GM19043 (cell line): Measurements from ENCODE around the gene TSPAN33.
"Not testable (repeated sequence)": the region's sequence is repeated elsewhere in the genome, so short reads cannot be mapped to it uniquely, and the experiment has no call there.

Source experiments
- ATAC-seq: cut with Tn5 transposase; IDR thresholded peaks from one replicate; pipeline ENCODE4 v1.9.1; 2021; ENCODE audit warnings: low read depth; ENCODE audit not compliant: unreplicated experiment

TSPAN33 gene, protein sequence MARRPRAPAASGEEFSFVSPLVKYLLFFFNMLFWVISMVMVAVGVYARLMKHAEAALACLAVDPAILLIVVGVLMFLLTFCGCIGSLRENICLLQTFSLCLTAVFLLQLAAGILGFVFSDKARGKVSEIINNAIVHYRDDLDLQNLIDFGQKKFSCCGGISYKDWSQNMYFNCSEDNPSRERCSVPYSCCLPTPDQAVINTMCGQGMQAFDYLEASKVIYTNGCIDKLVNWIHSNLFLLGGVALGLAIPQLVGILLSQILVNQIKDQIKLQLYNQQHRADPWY

DNA sequence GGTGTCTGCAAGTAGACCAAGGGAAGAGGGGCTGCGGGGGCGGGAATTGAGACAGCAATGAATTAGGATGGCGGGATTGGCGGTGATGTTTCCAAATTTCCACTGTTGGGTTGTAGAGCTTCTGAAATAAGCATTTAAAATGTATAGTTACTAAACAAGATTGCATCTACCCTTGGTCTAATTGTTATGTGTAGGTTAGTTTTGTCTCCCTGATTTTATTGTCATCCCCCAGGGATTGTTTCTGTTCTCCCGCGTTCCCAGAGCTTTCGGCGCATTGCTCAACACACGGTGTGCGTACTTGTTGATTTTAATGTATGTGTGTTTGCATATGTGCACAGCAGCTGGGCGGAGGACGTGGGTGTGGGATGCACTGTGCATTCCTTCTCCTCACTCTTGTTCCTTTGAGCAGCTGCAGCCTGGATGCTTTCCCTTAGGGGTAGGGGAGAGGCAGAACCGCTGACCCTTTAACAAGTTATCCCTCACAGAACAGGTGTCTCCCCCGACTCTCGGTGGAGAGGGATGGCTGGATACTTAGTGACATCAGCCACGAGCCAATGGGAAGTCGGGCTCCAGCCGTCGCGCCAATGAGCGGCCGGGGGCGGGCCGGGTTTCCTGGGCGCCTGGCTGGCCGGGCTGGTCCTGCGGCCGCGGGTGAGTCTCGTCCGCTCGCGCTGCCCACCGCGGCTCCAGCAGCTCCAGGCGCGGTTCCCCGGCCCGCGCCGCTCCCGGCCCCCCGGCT lies at the start of gene TSPAN33:
TSS of gene TSPAN33 (plus strand) at position 613 of the 739 bp plus-strand sequence. CDS start 274 bp downstream, outside the sequence.
- ATAC-seq: peak; percentile 62

DNA sequence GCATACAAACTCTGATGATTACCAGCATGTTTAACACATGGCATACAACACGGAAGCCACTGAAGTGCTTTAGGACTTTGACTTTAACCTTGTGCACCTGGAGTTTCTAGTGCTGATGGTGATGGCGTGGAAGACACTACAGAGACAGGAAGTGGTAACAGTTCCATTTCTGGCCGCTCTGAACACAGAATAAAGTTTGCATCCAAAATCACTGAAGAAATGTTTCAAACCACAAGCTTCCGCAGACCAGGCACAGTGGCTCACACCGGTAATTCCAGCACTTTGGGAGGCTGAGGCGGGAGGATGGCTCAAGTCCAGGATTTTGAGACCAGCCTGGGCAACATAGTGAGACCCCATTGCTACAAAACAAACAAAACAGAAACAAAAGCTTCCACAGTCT lies 49.2 kb upstream of the TSPAN33 start:
- ATAC-seq: peak; percentile 78

DNA sequence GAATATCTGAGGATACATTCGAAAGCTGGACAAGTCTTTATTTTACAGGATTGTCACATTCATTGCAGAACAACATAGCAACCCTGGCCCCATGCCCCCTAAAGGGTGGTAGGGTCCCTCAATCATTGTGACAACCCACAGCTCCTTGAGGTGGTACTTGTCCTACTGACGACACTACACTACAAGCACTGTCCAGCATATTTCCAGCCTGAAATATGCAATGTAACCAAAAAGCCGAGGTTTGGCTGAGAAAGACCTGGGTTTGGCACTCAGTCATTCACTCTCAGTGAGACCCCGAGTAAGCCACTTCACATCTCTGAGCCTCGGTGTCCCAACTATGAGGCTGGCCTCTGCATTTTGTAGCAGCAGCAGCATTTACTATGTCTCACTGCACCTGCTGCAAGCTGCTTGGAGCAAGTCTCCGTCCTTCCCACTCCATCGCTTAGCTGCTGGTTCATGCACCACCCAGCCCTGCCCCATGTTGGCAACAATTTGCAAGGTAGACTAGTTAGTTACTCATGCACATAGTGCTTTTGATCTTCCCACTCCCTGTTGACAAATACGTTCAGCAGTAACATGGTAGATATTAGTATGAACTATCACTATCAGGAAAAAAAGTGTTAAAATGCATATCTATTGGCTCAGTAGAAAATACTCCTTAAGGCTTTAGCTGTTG lies 46.0 kb upstream of the TSPAN33 start:
- no peak for ATAC-seq

DNA sequence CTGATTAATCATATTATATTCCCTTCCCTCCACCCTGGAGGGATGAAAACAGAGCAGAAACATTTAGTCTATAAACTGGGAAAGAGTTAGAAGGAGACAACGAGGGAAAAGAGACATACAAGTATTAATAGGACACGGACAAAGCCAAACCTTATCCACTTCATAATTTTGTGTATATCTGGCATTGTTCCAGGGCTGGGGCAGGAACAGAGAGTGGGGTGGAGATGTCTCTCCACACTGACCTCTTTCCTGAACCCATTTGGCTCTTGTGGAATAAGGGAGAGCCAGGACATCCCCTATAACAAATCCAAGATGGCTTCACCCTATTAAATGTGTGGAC lies 43.7 kb upstream of the TSPAN33 start:
- ATAC-seq: no peak

DNA sequence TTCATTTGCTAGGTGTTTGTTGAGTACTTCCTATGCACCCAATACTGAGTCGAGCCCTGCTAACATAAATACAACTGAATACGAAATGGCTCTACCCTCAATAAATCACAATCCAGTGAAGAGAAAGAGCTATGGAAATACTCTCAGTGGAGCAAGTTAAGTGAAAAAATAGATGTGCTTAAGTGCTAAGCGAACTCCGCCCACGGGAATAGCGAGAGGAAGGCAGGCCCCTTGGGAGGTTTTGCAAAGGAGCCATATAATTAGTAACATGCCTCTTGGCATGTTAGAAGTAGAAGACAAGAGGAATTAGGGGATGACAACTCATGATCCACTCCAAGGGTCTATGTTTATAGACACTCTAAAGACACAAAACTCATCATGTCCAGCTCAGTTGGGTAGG lies 42.8 kb upstream of the TSPAN33 start:
- no peak for ATAC-seq

DNA sequence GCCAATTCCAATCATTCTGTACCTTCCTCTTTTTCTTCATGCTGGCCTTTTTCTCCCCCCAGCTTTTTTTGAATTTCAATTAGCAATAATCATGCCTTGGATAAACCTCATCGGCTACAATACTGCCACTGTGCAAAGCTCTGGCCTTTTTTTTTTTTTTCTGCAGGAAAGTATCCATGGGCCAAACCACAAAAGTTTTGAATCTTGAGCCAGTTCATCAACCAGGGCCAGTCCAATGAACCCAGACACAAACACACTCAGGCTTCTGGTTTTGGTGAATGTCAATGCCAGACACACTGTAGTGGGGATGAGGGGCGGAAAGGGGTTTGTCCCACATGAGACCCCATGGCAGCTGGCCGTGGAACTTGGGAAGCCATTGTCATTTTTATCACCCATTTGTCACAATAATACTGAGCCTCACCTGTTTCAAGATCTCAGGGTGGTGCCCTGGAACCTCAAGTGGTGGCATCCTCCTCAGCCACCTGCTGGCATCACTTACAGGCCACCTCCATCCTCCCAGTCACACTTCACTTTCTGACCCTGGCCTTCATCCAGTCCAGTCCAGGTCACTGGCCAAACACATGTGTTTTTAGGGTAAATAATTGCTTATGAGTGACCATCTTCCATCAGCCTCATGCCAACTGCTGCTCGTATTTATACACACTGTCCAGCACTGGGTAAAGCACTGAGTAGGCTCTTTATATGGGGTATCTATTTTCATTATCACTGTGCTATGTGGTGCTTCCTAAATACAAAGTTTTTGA lies 40.8 kb upstream of the TSPAN33 start:
- no peak for ATAC-seq

DNA sequence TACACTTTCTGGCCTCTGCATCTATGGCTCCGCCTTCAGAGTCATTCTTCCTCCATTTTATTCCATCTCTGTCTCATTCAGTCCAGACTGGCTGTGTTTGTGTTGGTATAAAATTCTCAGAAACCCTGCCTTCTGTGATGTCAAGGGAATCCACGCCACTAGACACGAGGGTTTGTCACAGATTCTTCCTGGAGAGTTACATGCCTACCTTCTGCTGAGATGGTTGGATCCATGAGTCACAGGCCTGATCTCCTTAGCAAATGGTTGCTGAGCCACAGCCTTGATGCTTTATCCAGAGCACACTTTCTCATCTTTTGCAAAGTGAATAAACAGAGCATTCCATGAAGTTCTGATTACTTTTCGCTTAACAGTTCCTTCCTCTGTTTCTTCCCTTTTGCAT lies 35.9 kb upstream of the TSPAN33 start:
- no peak for ATAC-seq

DNA sequence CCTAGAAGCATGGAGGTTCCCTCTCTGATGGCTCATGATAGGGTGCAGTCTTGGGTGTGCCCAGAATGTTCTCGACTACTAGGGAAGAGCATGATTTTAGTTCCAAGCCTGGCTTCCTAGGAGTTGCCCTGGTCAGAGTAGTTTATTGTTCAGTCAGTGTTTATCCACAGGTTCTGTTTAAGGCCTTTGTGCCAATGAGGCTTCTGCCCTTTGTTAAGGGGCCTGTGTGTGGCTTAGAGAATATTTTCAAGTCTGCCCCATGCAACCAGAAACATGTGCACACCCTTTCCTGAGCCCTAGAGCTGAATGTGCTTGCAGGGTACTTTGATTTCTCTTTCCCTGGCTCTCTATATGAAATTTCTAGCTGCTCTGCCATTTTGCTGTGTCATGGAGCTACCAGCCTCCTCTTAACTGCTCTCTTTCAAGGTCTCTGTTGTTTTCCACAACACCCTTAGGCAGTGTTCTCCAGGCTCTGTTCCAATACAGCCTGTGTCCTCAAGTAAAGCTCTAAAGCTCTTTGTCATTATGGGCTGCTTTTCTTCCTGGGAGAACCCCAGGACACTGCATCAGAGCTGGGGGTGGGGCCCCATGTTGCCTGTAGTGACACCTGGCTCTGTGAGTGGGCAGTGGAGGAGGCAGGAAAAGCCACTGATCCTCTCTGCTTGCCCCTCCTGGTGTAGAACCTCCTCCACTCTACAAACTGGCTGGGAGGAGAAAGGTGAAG lies 34.1 kb upstream of the TSPAN33 start:
- no peak for ATAC-seq

DNA sequence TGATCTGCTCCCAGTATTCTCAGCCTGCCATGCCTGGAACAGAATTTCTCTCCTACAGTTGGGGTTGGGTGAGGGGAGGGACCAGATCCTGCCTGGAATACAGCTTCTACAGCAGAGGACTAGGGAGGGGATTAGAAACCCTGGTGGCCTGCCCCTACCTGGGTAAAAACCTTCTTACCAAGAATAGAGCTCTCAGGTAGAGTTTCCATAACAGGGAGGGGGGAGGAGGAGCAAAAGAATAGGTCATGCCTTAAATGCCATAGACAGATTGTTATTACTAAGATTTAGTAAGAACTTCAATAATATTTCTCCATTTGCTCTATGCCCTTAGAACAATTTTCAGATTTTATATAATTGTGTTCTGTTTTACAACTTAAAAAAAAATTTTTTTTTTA lies 33.5 kb upstream of the TSPAN33 start:
- no peak for ATAC-seq

DNA sequence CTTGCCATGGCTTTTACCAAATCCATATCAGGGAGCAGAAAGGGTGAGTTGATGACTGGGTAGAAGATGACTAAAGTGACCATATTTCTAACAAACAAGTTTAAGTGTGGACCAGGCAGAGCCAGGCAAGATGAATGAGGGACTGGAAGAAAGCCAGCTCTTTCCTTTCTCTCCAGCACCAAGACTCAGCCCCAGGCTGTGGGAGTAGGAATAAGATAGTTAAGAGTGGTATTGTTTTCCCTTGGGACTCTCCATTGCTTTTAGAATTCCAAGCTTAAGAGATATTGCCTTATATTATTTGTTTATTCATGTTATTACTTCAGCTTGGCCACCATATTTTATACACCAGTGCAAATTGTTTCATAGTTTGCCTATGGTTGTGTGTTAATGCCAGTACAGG lies 28.8 kb upstream of the TSPAN33 start:
- no peak for ATAC-seq

DNA sequence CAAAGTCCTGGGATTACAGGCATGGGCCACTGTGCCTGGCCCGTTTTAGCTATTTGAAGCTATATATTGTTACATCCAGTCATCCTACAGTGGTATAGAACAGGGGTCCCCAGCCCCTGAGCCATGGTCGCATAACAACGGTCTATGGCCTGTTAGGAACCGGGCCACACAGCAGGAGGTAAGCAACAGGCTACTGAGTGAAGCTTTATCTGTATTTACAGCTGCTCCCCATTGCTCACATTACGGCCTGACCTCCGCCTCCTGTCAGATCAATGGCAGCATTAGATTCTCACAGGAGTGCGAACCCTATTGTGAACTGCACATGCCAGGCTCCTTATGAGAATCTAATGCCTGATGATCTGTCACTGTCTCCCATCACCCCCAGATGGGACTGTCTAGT lies 26.3 kb upstream of the TSPAN33 start:
- no peak for ATAC-seq

DNA sequence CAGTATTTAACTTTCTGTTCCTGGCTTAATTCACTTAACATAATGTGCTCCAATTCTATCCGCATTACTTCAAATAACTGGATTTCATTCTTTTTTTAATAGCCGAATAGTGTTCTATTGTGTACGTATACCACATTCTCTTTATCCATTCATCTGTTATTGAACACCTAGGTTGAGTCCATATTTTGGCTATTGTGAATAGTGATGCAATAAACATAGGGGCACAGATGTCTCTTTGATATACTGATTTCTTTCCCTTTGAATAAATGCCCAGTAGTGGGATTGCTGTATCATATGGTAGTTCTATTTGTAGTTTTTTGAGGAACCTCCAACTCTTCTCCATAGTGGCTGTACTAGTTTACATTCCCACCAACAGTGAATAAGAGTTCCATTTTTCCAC lies 25.5 kb upstream of the TSPAN33 start:
- no peak for ATAC-seq

DNA sequence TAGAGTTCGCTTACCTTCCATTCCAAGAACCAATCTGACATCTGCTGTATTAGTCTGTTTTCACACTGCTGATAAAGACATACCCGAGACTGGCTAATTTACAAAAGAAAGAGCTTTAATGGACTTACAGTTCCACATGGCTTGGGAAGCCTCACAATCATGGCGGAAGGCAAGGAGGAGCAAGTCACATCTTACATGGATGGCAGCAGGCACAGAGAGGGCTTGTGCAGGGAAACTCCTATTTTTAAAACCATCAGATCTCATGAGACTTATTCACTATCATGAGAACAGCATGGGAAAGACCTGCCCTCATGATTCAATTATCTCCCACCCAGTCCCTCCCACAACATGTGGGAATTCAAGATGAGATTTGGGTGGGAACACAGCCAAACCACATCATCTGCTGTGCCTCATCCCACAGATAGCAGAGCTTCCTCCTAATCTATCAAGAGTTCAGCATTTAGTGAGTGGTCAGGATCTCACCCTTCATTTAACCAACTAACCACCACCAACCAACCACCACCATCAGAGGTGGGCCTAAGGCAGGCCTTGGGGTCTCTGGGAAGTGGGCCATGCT lies 22.9 kb upstream of the TSPAN33 start:
- ATAC-seq: not testable (repeated sequence)

DNA sequence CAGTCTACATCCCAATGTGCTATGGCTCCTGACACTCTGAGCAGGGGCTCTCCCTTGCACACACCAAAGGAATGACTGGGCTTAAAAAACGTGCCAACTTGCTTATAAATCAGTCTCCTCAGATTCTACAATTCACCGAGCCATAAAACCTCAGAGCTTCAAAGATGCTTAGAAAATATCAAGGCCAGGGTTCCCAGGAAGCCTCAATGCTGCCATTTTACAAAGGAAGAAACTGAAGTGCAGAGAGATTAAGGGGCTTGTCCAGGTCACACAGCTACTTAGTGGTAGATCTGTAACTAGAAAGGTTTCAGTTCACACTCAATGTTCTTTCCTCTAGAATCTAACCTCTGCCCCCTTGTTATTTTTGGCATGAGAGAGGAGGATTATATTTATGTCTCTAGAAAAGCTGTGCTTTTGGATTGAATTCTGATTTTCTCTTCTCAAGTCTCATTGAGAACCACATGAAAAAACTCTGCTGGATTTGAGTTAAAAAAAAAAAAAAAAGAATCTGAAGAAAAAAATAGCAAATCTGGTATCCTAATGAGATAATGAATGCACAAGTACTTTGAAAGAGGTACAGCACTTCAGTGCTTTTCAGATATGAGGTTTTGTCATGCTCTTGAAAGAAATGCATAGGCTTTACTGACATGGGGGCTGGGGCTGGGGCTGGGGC lies 22.3 kb upstream of the TSPAN33 start:
- ATAC-seq: peak; percentile 31

DNA sequence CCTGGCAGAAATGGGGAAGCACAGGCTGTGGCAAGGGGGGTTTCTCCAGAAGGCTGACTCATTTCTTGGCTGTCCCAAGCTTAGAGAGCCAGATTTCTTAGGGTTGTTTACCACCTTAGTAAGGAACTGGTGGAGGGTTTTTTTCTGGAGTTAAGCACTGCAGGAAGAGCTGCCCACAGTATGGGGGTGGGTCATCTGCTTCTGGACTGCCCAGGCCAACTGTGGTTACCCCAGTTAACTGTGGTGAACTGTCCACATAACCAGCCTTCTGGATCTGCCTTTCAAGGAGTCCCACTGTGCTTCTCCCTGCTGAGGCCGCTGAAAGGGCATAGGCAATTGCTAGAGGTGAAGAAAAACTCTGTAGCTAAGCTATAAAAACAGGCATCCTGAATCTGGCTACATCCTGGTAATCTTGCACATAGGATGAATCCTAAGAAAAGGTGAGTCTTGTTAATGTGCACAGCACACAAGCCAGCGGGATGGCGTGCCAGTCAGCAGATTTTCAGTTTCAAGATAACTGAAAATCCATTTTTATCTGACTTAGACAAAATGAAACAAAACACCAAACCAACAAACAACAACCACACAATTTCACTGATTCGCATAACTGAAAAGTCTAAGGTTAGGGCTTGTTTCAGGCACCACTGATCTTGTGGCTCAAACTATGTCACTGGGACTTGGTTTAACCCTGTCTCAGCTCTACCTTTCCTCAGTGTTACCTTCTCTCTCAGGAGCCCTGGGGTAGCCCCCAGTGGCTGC lies 21.6 kb upstream of the TSPAN33 start:
- ATAC-seq: peak; percentile 73

DNA sequence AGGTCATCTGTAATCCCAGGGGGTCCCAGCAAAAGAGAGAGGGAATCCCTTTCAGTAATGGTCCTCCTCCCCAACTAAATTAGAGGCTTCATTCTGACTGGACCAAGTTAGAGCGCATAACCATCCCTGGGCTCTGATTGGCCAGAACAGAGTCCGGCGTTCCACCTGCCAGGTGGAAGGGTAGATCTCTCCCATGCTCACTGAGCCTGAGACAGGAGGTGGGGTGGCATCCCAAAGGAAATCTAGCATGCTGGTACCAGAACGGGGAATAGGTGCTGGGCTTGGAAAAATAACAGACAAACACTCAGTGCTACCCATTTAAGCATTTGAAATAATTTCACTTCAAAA lies 21.0 kb upstream of the TSPAN33 start:
- ATAC-seq: no peak

DNA sequence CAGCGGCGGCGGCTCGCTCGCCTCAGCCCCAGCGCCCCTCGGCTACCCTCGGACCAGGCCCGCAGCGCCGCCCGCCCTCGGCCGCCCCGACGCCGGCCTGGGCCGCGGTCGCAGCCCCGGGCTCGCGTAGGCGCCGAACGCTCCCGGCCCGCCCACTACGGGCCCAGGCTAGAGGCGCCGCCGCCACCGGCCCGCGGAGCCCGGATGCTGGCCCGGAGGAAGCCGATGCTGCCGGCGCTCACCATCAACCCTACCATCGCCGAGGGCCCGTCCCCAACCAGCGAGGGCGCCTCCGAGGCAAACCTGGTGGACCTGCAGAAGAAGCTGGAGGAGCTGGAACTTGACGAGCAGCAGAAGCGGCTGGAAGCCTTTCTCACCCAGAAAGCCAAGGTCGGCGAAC lies 18.2 kb upstream of the TSPAN33 start:
- ATAC-seq: no peak

DNA sequence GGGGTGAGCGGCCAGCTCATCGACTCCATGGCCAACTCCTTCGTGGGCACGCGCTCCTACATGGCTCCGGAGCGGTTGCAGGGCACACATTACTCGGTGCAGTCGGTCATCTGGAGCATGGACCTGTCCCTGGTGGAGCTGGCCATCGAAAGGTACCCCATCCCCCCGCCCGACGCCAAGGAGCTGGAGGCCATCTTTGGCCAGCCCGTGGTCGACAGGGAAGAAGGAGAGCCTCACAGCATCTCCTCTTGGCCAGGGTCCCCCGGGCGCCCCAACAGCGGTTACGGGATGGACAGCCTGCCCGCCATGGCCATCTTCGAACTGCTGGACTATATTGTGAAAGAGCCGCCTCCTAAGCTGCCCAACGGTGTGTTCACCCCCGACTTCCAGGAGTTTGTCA lies 17.4 kb upstream of the TSPAN33 start:
- ATAC-seq: no peak

DNA sequence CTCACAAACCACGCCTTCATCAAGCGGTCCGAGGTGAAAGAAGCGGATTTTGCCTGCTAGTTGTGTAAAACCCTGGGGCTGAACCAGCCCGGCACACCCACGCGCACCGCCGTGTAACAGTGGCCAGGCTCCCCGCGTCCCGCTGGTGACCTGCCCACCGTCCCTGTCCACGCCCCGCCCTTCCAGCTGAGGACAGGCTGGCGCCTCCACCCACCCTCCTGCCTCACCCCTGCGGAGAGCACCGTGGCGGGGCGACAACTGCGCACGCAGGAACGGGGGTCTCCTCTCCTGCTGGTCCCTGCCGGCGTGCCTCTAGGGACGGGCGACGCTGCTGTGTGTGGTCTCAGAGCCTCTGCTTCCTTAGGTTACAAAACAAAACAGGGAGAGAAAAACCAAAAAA lies 16.9 kb upstream of the TSPAN33 start:
- ATAC-seq: no peak
